ENCODE measurements around the gene SERPIND1.

Gene SERPIND1

DNA sequence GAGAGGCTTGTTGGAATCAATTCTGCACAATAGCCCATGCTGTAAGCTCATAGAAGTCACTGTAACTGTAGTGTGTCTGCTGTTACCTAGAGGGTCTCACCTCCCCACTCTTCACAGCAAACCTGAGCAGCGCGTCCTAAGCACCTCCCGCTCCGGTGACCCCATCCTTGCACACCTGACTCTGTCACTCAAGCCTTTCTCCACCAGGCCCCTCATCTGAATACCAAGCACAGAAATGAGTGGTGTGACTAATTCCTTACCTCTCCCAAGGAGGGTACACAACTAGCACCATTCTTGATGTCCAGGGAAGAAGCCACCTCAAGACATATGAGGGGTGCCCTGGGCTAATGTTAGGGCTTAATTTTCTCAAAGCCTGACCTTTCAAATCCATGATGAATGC lies 13.3 kb downstream of the SERPIND1 start:
- no peaks in the 10 kb centered on the region for H3F3A ChIP-seq (ENCODE audit: control insufficient read depth, insufficient read depth)
- H4K20me1 ChIP-seq (ENCODE audit: control insufficient read depth, insufficient read depth, low read depth, low read length), result no peaks in the 10 kb centered on the region
- TF ChIP-seq, protein P1, sequence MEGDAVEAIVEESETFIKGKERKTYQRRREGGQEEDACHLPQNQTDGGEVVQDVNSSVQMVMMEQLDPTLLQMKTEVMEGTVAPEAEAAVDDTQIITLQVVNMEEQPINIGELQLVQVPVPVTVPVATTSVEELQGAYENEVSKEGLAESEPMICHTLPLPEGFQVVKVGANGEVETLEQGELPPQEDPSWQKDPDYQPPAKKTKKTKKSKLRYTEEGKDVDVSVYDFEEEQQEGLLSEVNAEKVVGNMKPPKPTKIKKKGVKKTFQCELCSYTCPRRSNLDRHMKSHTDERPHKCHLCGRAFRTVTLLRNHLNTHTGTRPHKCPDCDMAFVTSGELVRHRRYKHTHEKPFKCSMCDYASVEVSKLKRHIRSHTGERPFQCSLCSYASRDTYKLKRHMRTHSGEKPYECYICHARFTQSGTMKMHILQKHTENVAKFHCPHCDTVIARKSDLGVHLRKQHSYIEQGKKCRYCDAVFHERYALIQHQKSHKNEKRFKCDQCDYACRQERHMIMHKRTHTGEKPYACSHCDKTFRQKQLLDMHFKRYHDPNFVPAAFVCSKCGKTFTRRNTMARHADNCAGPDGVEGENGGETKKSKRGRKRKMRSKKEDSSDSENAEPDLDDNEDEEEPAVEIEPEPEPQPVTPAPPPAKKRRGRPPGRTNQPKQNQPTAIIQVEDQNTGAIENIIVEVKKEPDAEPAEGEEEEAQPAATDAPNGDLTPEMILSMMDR (IDR thresholded peaks at IDR 0.05; ENCODE audit: low read depth, low read length, poor library complexity, severe bottlenecking), result no peak
- no peak for TF ChIP-seq EZH2phosphoT487 (IDR thresholded peaks at IDR 0.05; ENCODE audit: borderline replicate concordance, low read length)
- H3K9me3 ChIP-seq (ENCODE audit: control insufficient read depth, insufficient read depth, low read length), result no peaks in the 10 kb centered on the region
- no peaks in the 10 kb centered on the region for H3K27me3 ChIP-seq (ENCODE audit: control insufficient read depth, low read length)
- H3K79me2 ChIP-seq (ENCODE audit: control insufficient read depth, low read length), result no peaks in the 10 kb centered on the region
- no peaks in the 10 kb centered on the region for H3K9me2 ChIP-seq (replicated peaks; ENCODE audit: control insufficient read depth, low read length)
- no peak overlapping the region for H3K4me3 ChIP-seq (ENCODE audit: low read length)
- H3K4me1 ChIP-seq (ENCODE audit: control insufficient read depth, low read length), result no peaks in the 10 kb centered on the region
- peaks cover 40% of the 10 kb centered on the region for H3K36me3 ChIP-seq (ENCODE audit: control insufficient read depth, low read length)
- H3K27ac ChIP-seq (ENCODE audit: low read depth, low read length), result no peak overlapping the region
- H3K4me2 ChIP-seq (ENCODE audit: low read length), result no peak overlapping the region

DNA sequence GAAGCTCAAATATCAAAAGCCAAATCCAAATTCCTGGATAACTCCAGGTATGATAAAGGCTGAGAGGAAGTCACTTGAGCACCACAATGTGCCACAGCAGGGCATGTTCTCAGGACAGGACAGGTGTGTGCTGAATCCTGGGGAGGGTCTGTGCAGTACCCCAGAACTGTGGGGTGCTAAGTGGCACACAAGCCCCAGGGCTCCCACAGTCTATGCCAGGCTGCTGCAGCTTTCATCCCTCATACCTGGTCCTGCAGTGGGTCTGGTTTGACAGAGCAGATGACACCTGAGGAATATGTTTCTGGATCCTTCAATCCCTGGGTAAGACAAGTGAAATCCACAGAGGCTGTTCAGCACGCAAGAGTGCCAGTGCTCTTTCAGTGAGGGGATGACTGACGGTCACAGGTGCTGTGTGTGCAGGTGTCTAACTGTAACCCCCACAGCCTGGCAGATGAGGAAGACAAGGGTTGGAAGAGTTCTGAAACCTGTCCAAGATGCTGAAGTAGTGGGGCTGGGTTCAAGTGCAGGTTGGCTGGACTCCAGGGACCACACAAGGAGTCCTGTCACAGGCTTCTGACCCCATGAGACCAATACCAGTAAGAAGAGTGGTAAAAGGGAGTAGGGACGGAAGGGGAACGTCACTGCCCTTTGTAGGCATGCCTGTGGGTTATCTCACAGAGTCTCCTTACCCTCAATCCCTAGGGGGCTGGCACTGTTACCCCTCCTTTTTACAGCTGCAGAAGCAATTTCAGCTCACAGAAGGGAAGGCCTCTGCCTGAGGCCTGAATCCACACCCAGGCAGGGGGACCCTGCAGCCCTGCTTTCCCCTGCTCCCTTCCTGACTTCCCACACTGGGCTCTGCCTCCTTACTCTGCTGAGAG lies 14.1 kb downstream of the SERPIND1 start:
- Histone ChIP-seq H4K20me1 (ENCODE audit: control insufficient read depth, insufficient read depth, low read depth, low read length) (no peaks in the 10 kb centered on the region), H3K27me3 (ENCODE audit: control insufficient read depth, low read length) (no peaks in the 10 kb centered on the region), H3K4me1 (ENCODE audit: control insufficient read depth, low read length) (no peaks in the 10 kb centered on the region), H3K4me3 (ENCODE audit: low read length) (no peak overlapping the region), H3K9me3 (ENCODE audit: control insufficient read depth, insufficient read depth, low read length) (no peaks in the 10 kb centered on the region), H3F3A (ENCODE audit: control insufficient read depth, insufficient read depth) (no peaks in the 10 kb centered on the region), H3K4me2 (ENCODE audit: low read length) (no peak overlapping the region), H3K79me2 (ENCODE audit: control insufficient read depth, low read length) (no peaks in the 10 kb centered on the region), H3K36me3 (ENCODE audit: control insufficient read depth, low read length) (peaks cover 44% of the 10 kb centered on the region), H3K27ac (ENCODE audit: low read depth, low read length) (no peak overlapping the region), H3K9me2 (replicated peaks; ENCODE audit: control insufficient read depth, low read length) (no peaks in the 10 kb centered on the region)
- TF ChIP-seq, protein P1 (IDR thresholded peaks at IDR 0.05; ENCODE audit: low read depth, low read length, poor library complexity, severe bottlenecking), result no peak
- no peak for TF ChIP-seq EZH2phosphoT487 (IDR thresholded peaks at IDR 0.05; ENCODE audit: borderline replicate concordance, low read length)

DNA sequence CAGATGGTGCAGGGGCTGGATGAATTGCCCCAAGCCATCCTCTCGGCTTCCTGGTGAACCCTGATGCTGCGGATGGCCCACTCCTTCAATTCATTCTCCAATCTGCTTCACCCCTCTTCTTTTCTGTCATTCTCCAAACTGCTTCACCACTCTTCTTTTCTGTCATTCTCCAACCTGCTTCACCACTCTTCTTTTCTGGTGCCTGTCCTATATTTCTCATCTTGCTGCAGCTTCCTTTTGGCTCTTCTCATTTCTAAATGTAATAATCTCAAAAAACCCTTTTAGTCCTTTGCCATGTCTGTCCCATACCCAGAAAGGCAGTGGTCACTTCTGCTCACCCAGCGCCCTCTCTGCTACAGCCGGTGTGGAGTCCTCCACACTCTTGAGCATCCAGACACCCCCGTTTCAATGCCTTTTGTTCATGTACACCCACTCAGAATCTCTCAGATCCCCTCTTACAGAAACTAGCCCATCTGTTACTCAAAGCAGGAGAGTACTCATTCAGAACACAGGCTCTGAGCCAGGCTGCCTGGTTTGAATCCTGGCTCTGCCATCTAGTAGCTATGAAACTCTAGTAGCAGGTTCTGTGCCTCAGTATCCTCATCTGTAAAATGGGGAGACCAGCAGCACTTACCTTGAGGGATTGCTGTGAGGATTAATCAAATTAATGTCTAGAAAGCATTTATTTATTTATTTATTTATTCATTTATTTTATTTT lies 14.9 kb downstream of the SERPIND1 start:
- Histone ChIP-seq H3K36me3 (ENCODE audit: control insufficient read depth, low read length) (peaks cover 46% of the 10 kb centered on the region), H3K9me3 (ENCODE audit: control insufficient read depth, insufficient read depth, low read length) (no peaks in the 10 kb centered on the region), H3K4me3 (ENCODE audit: low read length) (no peak overlapping the region), H3K27me3 (ENCODE audit: control insufficient read depth, low read length) (no peaks in the 10 kb centered on the region), H4K20me1 (ENCODE audit: control insufficient read depth, insufficient read depth, low read depth, low read length) (no peaks in the 10 kb centered on the region), H3K79me2 (ENCODE audit: control insufficient read depth, low read length) (no peaks in the 10 kb centered on the region), H3K4me2 (ENCODE audit: low read length) (no peak overlapping the region), H3K4me1 (ENCODE audit: control insufficient read depth, low read length) (no peaks in the 10 kb centered on the region), H3K9me2 (replicated peaks; ENCODE audit: control insufficient read depth, low read length) (no peaks in the 10 kb centered on the region), H3F3A (ENCODE audit: control insufficient read depth, insufficient read depth) (no peaks in the 10 kb centered on the region), H3K27ac (ENCODE audit: low read depth, low read length) (no peak overlapping the region)
- TF ChIP-seq EZH2phosphoT487 (IDR thresholded peaks at IDR 0.05; ENCODE audit: borderline replicate concordance, low read length), result no peak
- TF ChIP-seq, protein P1 (IDR thresholded peaks at IDR 0.05; ENCODE audit: low read depth, low read length, poor library complexity, severe bottlenecking), result no peak

Data from DOHH2 (cell line).